Nephron (organoid): ENCODE results near the gene COA3.
A peak's percentile ranks its signal among the peaks of the same experiment; 100 is the strongest.
"Not testable (repeated sequence)": the region's sequence is repeated elsewhere in the genome, so short reads cannot be mapped to it uniquely, and the experiment has no call there.

Experiments
- H3K27ac Mint-ChIP-seq, 3 experiments: 2 replicates each; pipeline ENCODE4 v1.8.0; 2020; ENCODE audit warnings: mixed read lengths in 3 of 3, mild to moderate bottlenecking in 2 of 3, moderate library complexity in 1 of 3
- H3K27me3 Mint-ChIP-seq: 2 replicates; pipeline ENCODE4 v1.8.0; 2021; ENCODE audit warnings: low read depth, mild to moderate bottlenecking, moderate library complexity, mixed read lengths
- H3K36me3 Mint-ChIP-seq: 2 replicates; pipeline ENCODE4 v1.8.0; 2020; ENCODE audit warnings: low read depth, mixed read lengths
- H3K4me1 Mint-ChIP-seq: 2 replicates; pipeline ENCODE4 v1.8.0; 2020; ENCODE audit warnings: mixed read lengths
- H3K4me3 Mint-ChIP-seq, 3 experiments: 2 replicates each; pipeline ENCODE4 v1.8.0; 2020; ENCODE audit warnings: mild to moderate bottlenecking in 3 of 3, mixed read lengths in 3 of 3, moderate library complexity in 2 of 3
- H3K9me3 Mint-ChIP-seq: 2 replicates; pipeline ENCODE4 v1.8.0; 2020; ENCODE audit warnings: mixed read lengths
- CTCF ChIP-seq, 3 experiments: fragments of 200-600 bp; sonication (generic); IDR thresholded peaks; one replicate each; pipeline ENCODE4 v1.5.0; 2021; ENCODE audit warnings: antibody characterized with exemption in 3 of 3; ENCODE audit not compliant: unreplicated experiment in 3 of 3

The COA3 gene

DNA sequence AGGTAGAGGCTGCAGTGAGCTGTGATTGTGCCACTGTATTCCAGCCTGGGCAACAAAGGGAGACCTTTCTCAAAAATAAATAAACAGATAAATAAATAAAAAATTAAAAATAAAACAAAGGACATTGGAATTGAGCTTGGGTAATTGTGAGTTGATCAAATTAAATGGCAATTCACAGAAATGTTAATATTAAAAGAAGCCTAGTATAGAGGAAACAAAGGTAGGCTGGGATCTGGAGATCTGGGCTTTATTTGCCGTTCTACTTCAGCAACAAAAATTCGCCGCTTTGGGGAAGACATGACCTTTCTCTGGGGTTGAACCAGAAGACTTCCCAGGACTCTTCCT, 25.6 kb downstream of the COA3 start:
- Mint-ChIP-seq H3K4me3 (peak overlapping the region; percentile 99 to 100 (median 99)), H3K27ac (peak overlapping the region; percentile 92 to 98 (median 98)), H3K9me3 (no peaks in the 10 kb centered on the region), H3K4me1 (peaks cover 12% of the 10 kb centered on the region), H3K27me3 (no peaks in the 10 kb centered on the region), H3K36me3 (peaks cover 10% of the 10 kb centered on the region)
- TF ChIP-seq CTCF (IDR thresholded peaks at IDR 0.05; ENCODE audit: unreplicated experiment in 3 of 3) = no peak

- H3K9me3 Mint-ChIP-seq, H3K27me3 Mint-ChIP-seq, H3K36me3 Mint-ChIP-seq, H3K27ac Mint-ChIP-seq, H3K4me3 Mint-ChIP-seq: not testable (repeated sequence)
- peaks cover 12% of the 10 kb centered on the region for H3K4me1 Mint-ChIP-seq
These were observed 28.5 kb downstream of the COA3 start for GRCh38 chr17:42769964-42770363.

- H3K27ac Mint-ChIP-seq, H3K27me3 Mint-ChIP-seq, H3K9me3 Mint-ChIP-seq, H3K4me3 Mint-ChIP-seq, H3K36me3 Mint-ChIP-seq: not testable (repeated sequence)
- H3K4me1 Mint-ChIP-seq = peaks cover 13% of the 10 kb centered on the region
These were observed 30.5 kb downstream of the COA3 start for GRCh38 chr17:42768006-42768405.

GRCh38 chr17:42767512-42767911, 31.0 kb downstream of the COA3 start:
- H3K27ac Mint-ChIP-seq = no peak overlapping the region
- H3K27me3 Mint-ChIP-seq = peaks cover 5% of the 10 kb centered on the region
- TF ChIP-seq CTCF (IDR thresholded peaks at IDR 0.05; ENCODE audit: unreplicated experiment in 3 of 3) = no peak
- H3K4me3 Mint-ChIP-seq = no peak overlapping the region
- H3K36me3 Mint-ChIP-seq = no peaks in the 10 kb centered on the region
- H3K4me1 Mint-ChIP-seq = peaks cover 16% of the 10 kb centered on the region
- no peaks in the 10 kb centered on the region for H3K9me3 Mint-ChIP-seq

DNA sequence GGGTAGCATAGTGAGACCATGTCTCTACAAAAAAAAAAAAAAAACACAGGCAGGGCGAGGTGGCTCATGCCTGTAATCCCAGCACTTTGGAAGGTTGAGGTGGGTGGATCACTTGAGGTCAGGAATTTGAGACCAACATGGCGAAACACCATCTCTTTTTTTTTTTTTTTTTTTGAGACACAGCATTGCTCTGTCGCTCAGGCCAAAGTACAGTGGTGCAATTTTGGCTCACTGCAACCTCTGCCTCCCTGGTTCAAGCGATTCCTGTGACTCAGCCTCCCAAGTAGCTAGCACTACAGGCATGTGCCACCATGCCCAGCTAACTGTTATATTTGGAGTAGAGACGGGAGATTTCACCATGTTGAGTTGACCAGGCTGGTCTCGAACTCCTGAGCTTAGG, 32.4 kb downstream of the COA3 start:
- H3K36me3 Mint-ChIP-seq = no peaks in the 10 kb centered on the region
- H3K4me3 Mint-ChIP-seq = no peak overlapping the region
- H3K27ac Mint-ChIP-seq = no peak overlapping the region
- no peak for TF ChIP-seq CTCF (IDR thresholded peaks at IDR 0.05; ENCODE audit: unreplicated experiment in 3 of 3)
- no peaks in the 10 kb centered on the region for H3K9me3 Mint-ChIP-seq
- peaks cover 5% of the 10 kb centered on the region for H3K27me3 Mint-ChIP-seq
- H3K4me1 Mint-ChIP-seq = peaks cover 20% of the 10 kb centered on the region

- no peaks in the 10 kb centered on the region for H3K36me3 Mint-ChIP-seq
These were observed 36.9 kb downstream of the COA3 start for GRCh38 chr17:42761638-42762037.

More at GRCh38 chr17:42761638-42762037, 36.9 kb downstream of the COA3 start:
- no peaks in the 10 kb centered on the region for H3K9me3 Mint-ChIP-seq
- H3K27ac Mint-ChIP-seq = peak overlapping the region; percentile 76 to 92 (median 89)
- H3K4me1 Mint-ChIP-seq = peaks cover 34% of the 10 kb centered on the region
- peak overlapping the region; percentile 81 to 87 (median 82) for H3K4me3 Mint-ChIP-seq
- no peak for TF ChIP-seq CTCF (IDR thresholded peaks at IDR 0.05; ENCODE audit: unreplicated experiment in 3 of 3)
- H3K27me3 Mint-ChIP-seq = peaks cover 18% of the 10 kb centered on the region
